WTC11 (cell line): ENCODE measurements around the gene ARAF. TPM values are rescaled to one million over a fixed set of nuclear protein-coding genes. Genes with fewer than 3 reads are reported as not detected.

Experiments used
- ATAC-seq: fragments of 200-7000 bp; cut with Tn5 transposase; 2 replicates; pipeline ENCODE4 v1.10.0; 2021; ENCODE audit warnings: mild to moderate bottlenecking, moderate library complexity
- CTCF ChIA-PET: fragments of 300-600 bp; sonication (Branson Sonifier 250); formaldehyde crosslinking; loops from one replicate; lab custom pipeline; 2021; ENCODE audit warnings: antibody characterized with exemption; lab: Charles Lee
- POLR2A ChIA-PET: fragments of 350-600 bp; sonication (Branson Sonifier 250); formaldehyde crosslinking; loops from one replicate; lab custom pipeline; 2021; ENCODE audit warnings: antibody characterized with exemption; lab: Charles Lee
- DNase-seq: peaks from one replicate; pipeline ENCODE4 v3.0.0; 2021; ENCODE audit warnings: low spot score
- H3K27ac Mint-ChIP-seq: 2 replicates; pipeline ENCODE4 v1.8.0; 2021; ENCODE audit warnings: mixed read lengths
- H3K27me3 Mint-ChIP-seq: 2 replicates; pipeline ENCODE4 v1.8.0; 2021; ENCODE audit warnings: low read depth, mild to moderate bottlenecking, moderate library complexity, mixed read lengths
- H3K36me3 Mint-ChIP-seq: 2 replicates; pipeline ENCODE4 v1.8.0; 2021; ENCODE audit warnings: mixed read lengths
- H3K4me1 Mint-ChIP-seq: 2 replicates; pipeline ENCODE4 v1.8.0; 2022; ENCODE audit warnings: mixed read lengths
- H3K4me3 Mint-ChIP-seq: 2 replicates; pipeline ENCODE4 v1.8.0; 2021; ENCODE audit warnings: mild to moderate bottlenecking, moderate library complexity, mixed read lengths
- H3K9me3 Mint-ChIP-seq: 2 replicates; pipeline ENCODE4 v1.8.0; 2021; ENCODE audit warnings: mixed read lengths
- ATF1 ChIP-seq: sonication (generic); formaldehyde crosslinking; IDR thresholded peaks from 2 replicates; pipeline ENCODE4 v1.8.1; 2023; ENCODE audit warnings: mild to moderate bottlenecking, moderate library complexity, missing genetic modification reagents
- GRHL2 ChIP-seq: fragments of 250-450 bp; sonication (Bioruptor Pico); IDR thresholded peaks from 2 replicates; pipeline ENCODE4 v1.8.0; 2022; ENCODE audit warnings: mild to moderate bottlenecking, moderate library complexity; ENCODE audit not compliant: insufficient replicate concordance, severe bottlenecking
- total RNA-seq: library from RNA; stranded (reverse); gene quantifications from 3 replicates; pipeline ENCODE4 v1.2.3, GENCODE V29; 2021
- TF ChIP-seq, protein P1 (sequence below): sonication (generic); formaldehyde crosslinking; IDR thresholded peaks from 2 replicates; pipeline ENCODE4 v1.8.0; 2022; ENCODE audit warnings: mild to moderate bottlenecking, missing genetic modification reagents
- TF ChIP-seq, protein P2 (sequence below): fragments of 250-450 bp; sonication (Bioruptor Pico); IDR thresholded peaks from 2 replicates; pipeline ENCODE4 v1.9.0; 2021; ENCODE audit warnings: mild to moderate bottlenecking, borderline replicate concordance
- TF ChIP-seq, protein P3 (sequence below): sonication (generic); formaldehyde crosslinking; IDR thresholded peaks from 2 replicates; pipeline ENCODE4 v1.8.0; 2022; ENCODE audit warnings: mild to moderate bottlenecking, missing genetic modification reagents
- TF ChIP-seq, protein P4 (sequence below): sonication (generic); formaldehyde crosslinking; IDR thresholded peaks from 2 replicates; pipeline ENCODE4 v1.8.1; 2022; ENCODE audit warnings: low read depth, missing genetic modification reagents, borderline replicate concordance
- TF ChIP-seq, protein P5 (sequence below): sonication (generic); formaldehyde crosslinking; IDR thresholded peaks from 2 replicates; pipeline ENCODE4 v1.8.0; 2022; ENCODE audit warnings: missing genetic modification reagents

The ARAF gene
- total RNA-seq, 1 experiment from 2014 or later, result 55.1 TPM

DNA sequence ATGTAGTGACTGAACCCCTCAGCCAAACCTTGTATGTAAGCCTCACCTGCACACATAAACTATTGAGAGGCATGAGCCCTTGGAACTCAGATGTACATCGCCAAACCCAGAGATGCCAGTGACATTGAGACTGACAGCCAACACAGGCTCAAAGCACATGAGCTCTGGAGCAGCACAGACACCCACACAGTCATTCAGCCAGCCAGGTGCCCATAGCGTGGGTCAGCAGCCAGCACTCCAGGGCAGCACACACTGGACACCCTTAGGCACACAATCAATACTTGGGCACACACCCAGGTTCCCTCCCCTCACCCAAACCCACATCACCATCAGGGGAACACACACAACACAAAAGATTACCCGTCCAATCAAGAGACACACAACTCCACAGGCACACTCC is 16.9 kb downstream of the ARAF start:
- Mint-ChIP-seq H3K4me3 (no peak overlapping the region), H3K27me3 (no peaks in the 10 kb centered on the region), H3K36me3 (no peaks in the 10 kb centered on the region)
- CTCF ChIA-PET, result no interaction called here
- TF ChIP-seq ATF1, result no peak
- TF ChIP-seq, protein P1, sequence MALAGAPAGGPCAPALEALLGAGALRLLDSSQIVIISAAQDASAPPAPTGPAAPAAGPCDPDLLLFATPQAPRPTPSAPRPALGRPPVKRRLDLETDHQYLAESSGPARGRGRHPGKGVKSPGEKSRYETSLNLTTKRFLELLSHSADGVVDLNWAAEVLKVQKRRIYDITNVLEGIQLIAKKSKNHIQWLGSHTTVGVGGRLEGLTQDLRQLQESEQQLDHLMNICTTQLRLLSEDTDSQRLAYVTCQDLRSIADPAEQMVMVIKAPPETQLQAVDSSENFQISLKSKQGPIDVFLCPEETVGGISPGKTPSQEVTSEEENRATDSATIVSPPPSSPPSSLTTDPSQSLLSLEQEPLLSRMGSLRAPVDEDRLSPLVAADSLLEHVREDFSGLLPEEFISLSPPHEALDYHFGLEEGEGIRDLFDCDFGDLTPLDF, result no peak
- TF ChIP-seq, protein P2, sequence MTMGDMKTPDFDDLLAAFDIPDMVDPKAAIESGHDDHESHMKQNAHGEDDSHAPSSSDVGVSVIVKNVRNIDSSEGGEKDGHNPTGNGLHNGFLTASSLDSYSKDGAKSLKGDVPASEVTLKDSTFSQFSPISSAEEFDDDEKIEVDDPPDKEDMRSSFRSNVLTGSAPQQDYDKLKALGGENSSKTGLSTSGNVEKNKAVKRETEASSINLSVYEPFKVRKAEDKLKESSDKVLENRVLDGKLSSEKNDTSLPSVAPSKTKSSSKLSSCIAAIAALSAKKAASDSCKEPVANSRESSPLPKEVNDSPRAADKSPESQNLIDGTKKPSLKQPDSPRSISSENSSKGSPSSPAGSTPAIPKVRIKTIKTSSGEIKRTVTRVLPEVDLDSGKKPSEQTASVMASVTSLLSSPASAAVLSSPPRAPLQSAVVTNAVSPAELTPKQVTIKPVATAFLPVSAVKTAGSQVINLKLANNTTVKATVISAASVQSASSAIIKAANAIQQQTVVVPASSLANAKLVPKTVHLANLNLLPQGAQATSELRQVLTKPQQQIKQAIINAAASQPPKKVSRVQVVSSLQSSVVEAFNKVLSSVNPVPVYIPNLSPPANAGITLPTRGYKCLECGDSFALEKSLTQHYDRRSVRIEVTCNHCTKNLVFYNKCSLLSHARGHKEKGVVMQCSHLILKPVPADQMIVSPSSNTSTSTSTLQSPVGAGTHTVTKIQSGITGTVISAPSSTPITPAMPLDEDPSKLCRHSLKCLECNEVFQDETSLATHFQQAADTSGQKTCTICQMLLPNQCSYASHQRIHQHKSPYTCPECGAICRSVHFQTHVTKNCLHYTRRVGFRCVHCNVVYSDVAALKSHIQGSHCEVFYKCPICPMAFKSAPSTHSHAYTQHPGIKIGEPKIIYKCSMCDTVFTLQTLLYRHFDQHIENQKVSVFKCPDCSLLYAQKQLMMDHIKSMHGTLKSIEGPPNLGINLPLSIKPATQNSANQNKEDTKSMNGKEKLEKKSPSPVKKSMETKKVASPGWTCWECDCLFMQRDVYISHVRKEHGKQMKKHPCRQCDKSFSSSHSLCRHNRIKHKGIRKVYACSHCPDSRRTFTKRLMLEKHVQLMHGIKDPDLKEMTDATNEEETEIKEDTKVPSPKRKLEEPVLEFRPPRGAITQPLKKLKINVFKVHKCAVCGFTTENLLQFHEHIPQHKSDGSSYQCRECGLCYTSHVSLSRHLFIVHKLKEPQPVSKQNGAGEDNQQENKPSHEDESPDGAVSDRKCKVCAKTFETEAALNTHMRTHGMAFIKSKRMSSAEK (CRISPR knock-in tag), result no peak
- TF ChIP-seq, protein P3, sequence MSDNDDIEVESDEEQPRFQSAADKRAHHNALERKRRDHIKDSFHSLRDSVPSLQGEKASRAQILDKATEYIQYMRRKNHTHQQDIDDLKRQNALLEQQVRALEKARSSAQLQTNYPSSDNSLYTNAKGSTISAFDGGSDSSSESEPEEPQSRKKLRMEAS (CRISPR knock-in tag), result no peak
- TF ChIP-seq, all 79 proteins: peak for 0
- no peaks in the 10 kb centered on the region for H3K9me3 Mint-ChIP-seq
- DNase-seq (no peak), ATAC-seq (no peak)
- H3K4me1 Mint-ChIP-seq, result peaks cover 26% of the 10 kb centered on the region
- H3K27ac Mint-ChIP-seq, result no peak overlapping the region
- POLR2A ChIA-PET, result no interaction called here

DNA sequence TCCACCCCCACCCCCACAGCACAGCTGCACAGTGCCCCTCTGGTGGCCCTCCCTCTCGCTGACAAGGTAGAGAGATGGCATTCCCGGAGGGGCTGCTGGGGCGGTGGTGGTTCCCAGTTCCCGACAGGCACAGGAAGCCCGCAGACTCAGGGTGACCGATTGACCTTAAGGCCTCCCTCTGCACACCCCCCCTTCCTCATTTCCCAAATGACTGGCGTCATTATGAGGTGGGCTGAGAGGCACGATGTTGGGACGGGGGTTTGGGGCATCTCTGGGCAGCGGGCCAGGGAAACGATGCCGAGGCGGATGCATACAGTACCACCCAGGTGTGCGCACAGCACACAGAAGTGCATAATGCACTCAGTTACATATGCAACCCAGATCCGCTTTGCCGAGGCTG is 17.7 kb downstream of the ARAF start:
- TF ChIP-seq, protein P4, sequence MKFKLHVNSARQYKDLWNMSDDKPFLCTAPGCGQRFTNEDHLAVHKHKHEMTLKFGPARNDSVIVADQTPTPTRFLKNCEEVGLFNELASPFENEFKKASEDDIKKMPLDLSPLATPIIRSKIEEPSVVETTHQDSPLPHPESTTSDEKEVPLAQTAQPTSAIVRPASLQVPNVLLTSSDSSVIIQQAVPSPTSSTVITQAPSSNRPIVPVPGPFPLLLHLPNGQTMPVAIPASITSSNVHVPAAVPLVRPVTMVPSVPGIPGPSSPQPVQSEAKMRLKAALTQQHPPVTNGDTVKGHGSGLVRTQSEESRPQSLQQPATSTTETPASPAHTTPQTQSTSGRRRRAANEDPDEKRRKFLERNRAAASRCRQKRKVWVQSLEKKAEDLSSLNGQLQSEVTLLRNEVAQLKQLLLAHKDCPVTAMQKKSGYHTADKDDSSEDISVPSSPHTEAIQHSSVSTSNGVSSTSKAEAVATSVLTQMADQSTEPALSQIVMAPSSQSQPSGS (CRISPR knock-in tag), result no peak
- H3K36me3 Mint-ChIP-seq, result no peaks in the 10 kb centered on the region
- no peak overlapping the region for H3K4me3 Mint-ChIP-seq
- no peak for DNase-seq
- H3K4me1 Mint-ChIP-seq, result peaks cover 23% of the 10 kb centered on the region
- no peaks in the 10 kb centered on the region for H3K9me3 Mint-ChIP-seq
- H3K27me3 Mint-ChIP-seq, result no peaks in the 10 kb centered on the region
- ChIA-PET CTCF (interaction anchor here (1.2 kb wide), 1 partner anchor 10 kb away, joined by 3 read pairs; no protein-coding TSS in a partner anchor), POLR2A (no interaction called here)
- H3K27ac Mint-ChIP-seq, result no peak overlapping the region
- ATAC-seq, result no peak

DNA sequence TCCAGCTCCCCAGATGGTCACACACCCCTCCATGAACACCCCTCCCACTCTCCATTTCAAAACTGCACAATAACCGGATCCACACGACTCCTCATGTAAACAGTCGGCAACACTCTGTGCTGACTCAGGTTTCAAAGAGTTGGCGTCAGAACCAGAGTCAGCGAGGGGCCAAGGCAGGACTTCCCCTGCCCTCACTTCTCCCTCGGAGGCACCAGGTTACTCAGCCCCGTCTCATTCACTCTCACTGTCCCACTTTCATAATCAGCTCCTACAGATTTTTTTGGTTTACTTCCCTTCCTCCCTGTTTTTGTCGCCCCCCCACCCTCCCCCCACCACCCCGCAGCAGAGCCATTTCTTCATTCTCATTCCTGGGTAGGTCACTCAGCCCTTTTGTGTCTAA is 18.5 kb downstream of the ARAF start:
- TF ChIP-seq GRHL2 (CRISPR knock-in tag), result no peak
- TF ChIP-seq, protein P5, sequence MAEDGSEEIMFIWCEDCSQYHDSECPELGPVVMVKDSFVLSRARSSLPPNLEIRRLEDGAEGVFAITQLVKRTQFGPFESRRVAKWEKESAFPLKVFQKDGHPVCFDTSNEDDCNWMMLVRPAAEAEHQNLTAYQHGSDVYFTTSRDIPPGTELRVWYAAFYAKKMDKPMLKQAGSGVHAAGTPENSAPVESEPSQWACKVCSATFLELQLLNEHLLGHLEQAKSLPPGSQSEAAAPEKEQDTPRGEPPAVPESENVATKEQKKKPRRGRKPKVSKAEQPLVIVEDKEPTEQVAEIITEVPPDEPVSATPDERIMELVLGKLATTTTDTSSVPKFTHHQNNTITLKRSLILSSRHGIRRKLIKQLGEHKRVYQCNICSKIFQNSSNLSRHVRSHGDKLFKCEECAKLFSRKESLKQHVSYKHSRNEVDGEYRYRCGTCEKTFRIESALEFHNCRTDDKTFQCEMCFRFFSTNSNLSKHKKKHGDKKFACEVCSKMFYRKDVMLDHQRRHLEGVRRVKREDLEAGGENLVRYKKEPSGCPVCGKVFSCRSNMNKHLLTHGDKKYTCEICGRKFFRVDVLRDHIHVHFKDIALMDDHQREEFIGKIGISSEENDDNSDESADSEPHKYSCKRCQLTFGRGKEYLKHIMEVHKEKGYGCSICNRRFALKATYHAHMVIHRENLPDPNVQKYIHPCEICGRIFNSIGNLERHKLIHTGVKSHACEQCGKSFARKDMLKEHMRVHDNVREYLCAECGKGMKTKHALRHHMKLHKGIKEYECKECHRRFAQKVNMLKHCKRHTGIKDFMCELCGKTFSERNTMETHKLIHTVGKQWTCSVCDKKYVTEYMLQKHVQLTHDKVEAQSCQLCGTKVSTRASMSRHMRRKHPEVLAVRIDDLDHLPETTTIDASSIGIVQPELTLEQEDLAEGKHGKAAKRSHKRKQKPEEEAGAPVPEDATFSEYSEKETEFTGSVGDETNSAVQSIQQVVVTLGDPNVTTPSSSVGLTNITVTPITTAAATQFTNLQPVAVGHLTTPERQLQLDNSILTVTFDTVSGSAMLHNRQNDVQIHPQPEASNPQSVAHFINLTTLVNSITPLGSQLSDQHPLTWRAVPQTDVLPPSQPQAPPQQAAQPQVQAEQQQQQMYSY, result no peak
- H3K27me3 Mint-ChIP-seq, result no peaks in the 10 kb centered on the region; the same call in 1 of the 2 replicates
- no peak overlapping the region for H3K4me3 Mint-ChIP-seq
- CTCF ChIA-PET, result interaction anchor here (0.5 to 1.2 kb wide), 2 partner anchors 10 to 147 kb away, joined by 3 read pairs; no protein-coding TSS in a partner anchor
- ATAC-seq (no peak), DNase-seq (no peak)
- POLR2A ChIA-PET, result interaction anchor here (0.7 kb wide), 1 partner anchor 19 kb away, joined by 4 read pairs; no protein-coding TSS in a partner anchor
- H3K27ac Mint-ChIP-seq, result no peak overlapping the region
- H3K36me3 Mint-ChIP-seq, result no peaks in the 10 kb centered on the region
- H3K9me3 Mint-ChIP-seq, result no peaks in the 10 kb centered on the region
- peaks cover 23% of the 10 kb centered on the region for H3K4me1 Mint-ChIP-seq
